ENCODE results near the gene AGBL1.
"Not testable (repeated sequence)": the region's sequence is repeated elsewhere in the genome, so short reads cannot be mapped to it uniquely, and the experiment has no call there.

The AGBL1 gene

GRCh38 chr15:86506401-86506800 lies 426.7 kb downstream of the AGBL1 start:
- no peak for DNase-seq (ENCODE audit: low spot score)

- DNase-seq (ENCODE audit: low spot score) = no peak
Measured at GRCh38 chr15:86515625-86516024, 436.0 kb downstream of the AGBL1 start.

- no peak for DNase-seq (ENCODE audit: low spot score)
Measured at GRCh38 chr15:86522721-86523120, 443.1 kb downstream of the AGBL1 start.

GRCh38 chr15:86526938-86527690 lies 447.4 kb downstream of the AGBL1 start:
- peak; percentile 8 for DNase-seq (ENCODE audit: low spot score)

GRCh38 chr15:86528094-86528493 lies 448.4 kb downstream of the AGBL1 start:
- DNase-seq (ENCODE audit: low spot score) = not testable (repeated sequence)

GRCh38 chr15:86538141-86538540 lies 458.5 kb downstream of the AGBL1 start:
- no peak for DNase-seq (ENCODE audit: low spot score)

- no peak for DNase-seq (ENCODE audit: low spot score)
Measured at GRCh38 chr15:86540840-86541467, 461.3 kb downstream of the AGBL1 start.

- no peak for DNase-seq (ENCODE audit: low spot score)
Measured at GRCh38 chr15:86541540-86541939, 461.9 kb downstream of the AGBL1 start.

- DNase-seq (ENCODE audit: low spot score) = no peak
Measured at GRCh38 chr15:86550075-86550474, 470.4 kb downstream of the AGBL1 start.

GRCh38 chr15:86553108-86553507 lies 473.4 kb downstream of the AGBL1 start:
- DNase-seq (ENCODE audit: low spot score) = no peak

GRCh38 chr15:86555098-86555497 lies 475.4 kb downstream of the AGBL1 start:
- peak; percentile 35 for DNase-seq (ENCODE audit: low spot score)

- no peak for DNase-seq (ENCODE audit: low spot score)
Measured at GRCh38 chr15:86555939-86556338, 476.3 kb downstream of the AGBL1 start.

- no peak for DNase-seq (ENCODE audit: low spot score)
Measured at GRCh38 chr15:86556396-86557017, 476.8 kb downstream of the AGBL1 start.

GRCh38 chr15:86557018-86557550 lies 477.4 kb downstream of the AGBL1 start:
- no peak for DNase-seq (ENCODE audit: low spot score)

- no peak for DNase-seq (ENCODE audit: low spot score)
Measured at GRCh38 chr15:86558252-86558651, 478.6 kb downstream of the AGBL1 start.

- no peak for DNase-seq (ENCODE audit: low spot score)
Measured at GRCh38 chr15:86558686-86559085, 479.0 kb downstream of the AGBL1 start.

- DNase-seq (ENCODE audit: low spot score) = no peak
Measured at GRCh38 chr15:86568378-86568777, 488.7 kb downstream of the AGBL1 start.

- peak; percentile 19 for DNase-seq (ENCODE audit: low spot score)
Measured at GRCh38 chr15:86570738-86571137, 491.1 kb downstream of the AGBL1 start.

- DNase-seq (ENCODE audit: low spot score) = no peak
Measured at GRCh38 chr15:86571873-86572272, 492.2 kb downstream of the AGBL1 start.

- no peak for DNase-seq (ENCODE audit: low spot score)
Measured at GRCh38 chr15:86572368-86572841, 492.7 kb downstream of the AGBL1 start.

- no peak for DNase-seq (ENCODE audit: low spot score)
Measured at GRCh38 chr15:86573476-86573875, 493.8 kb downstream of the AGBL1 start.

- DNase-seq (ENCODE audit: low spot score) = no peak
Measured at GRCh38 chr15:86588413-86588812, 508.7 kb downstream of the AGBL1 start.

GRCh38 chr15:86590461-86590860 lies 510.8 kb downstream of the AGBL1 start:
- DNase-seq (ENCODE audit: low spot score) = no peak
